Fibroblast of skin of left quadriceps (primary cell): Measurements from ENCODE around the gene DNAH9.

Experiments
- DNase-seq, 2 experiments: peaks; one replicate each; pipeline ENCODE4 v3.0.0-alpha.2; 2013; ENCODE audit warnings: low read depth in 2 of 2

The DNAH9 gene, protein sequence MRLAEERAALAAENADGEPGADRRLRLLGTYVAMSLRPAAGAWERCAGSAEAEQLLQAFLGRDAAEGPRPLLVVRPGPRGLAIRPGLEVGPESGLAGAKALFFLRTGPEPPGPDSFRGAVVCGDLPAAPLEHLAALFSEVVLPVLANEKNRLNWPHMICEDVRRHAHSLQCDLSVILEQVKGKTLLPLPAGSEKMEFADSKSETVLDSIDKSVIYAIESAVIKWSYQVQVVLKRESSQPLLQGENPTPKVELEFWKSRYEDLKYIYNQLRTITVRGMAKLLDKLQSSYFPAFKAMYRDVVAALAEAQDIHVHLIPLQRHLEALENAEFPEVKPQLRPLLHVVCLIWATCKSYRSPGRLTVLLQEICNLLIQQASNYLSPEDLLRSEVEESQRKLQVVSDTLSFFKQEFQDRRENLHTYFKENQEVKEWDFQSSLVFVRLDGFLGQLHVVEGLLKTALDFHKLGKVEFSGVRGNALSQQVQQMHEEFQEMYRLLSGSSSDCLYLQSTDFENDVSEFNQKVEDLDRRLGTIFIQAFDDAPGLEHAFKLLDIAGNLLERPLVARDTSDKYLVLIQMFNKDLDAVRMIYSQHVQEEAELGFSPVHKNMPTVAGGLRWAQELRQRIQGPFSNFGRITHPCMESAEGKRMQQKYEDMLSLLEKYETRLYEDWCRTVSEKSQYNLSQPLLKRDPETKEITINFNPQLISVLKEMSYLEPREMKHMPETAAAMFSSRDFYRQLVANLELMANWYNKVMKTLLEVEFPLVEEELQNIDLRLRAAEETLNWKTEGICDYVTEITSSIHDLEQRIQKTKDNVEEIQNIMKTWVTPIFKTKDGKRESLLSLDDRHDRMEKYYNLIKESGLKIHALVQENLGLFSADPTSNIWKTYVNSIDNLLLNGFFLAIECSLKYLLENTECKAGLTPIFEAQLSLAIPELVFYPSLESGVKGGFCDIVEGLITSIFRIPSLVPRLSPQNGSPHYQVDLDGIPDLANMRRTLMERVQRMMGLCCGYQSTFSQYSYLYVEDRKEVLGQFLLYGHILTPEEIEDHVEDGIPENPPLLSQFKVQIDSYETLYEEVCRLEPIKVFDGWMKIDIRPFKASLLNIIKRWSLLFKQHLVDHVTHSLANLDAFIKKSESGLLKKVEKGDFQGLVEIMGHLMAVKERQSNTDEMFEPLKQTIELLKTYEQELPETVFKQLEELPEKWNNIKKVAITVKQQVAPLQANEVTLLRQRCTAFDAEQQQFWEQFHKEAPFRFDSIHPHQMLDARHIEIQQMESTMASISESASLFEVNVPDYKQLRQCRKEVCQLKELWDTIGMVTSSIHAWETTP (N-terminal part only)

DNA sequence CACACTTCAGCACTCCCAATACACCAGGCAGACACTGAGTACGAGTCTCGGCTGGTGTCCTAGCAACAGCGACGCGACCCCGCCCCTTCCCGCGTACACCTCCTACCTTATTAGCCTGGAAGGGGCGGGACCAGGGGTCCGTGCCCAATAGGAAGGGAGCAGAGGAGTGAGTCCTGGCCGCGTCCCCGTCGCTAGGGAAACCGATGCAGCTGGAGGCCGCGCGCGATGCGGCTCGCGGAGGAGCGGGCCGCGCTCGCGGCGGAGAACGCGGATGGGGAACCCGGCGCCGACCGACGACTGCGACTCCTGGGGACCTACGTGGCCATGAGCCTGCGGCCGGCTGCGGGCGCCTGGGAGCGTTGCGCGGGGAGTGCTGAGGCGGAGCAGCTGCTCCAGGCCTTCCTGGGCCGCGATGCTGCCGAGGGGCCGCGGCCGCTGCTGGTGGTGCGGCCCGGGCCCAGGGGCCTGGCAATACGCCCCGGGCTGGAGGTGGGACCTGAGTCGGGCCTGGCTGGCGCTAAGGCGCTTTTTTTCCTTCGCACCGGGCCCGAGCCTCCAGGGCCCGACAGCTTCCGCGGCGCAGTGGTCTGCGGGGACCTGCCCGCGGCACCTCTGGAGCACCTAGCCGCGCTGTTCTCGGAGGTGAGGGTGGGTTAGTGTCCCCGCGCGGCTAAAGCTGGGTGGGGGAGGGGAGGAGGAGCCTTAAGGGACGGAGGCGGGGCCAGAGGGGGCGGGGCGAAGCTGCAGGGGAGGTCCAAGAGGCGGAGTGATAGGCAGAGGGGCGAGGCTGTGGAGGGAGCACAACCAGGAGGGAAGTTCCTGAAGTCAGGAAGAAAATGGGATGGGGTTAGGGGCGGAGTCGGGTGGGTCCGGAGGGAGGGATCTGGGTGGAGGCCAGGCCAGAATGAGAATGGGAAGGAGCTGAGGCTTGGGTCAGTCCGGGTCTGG lies at the start of gene DNAH9:
TSS of gene DNAH9 (plus strand) at position 197 of the 948 bp plus-strand sequence. CDS start at position 226, 29 bp downstream.
- peak; percentile 23 to 26 for DNase-seq

DNA sequence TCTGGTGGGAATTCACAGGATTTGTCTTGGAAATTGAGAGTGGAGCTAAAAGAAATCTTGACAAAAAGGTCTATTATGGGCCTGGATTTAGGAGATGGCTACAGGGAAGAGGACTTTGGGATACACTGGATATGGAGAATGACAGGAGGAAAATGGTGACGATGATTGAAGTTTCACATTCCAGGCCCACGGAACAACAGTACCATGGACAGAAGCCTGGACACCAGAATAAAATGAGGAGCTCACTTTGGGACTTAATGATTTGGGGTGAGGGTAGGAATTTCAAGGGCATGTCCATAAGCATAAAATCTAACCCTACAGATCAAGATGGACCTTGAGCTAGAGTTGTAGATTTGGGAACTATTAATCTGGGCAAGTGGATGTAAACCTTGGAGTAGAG lies 47.8 kb upstream of the DNAH9 start:
- DNase-seq, result no peak

DNA sequence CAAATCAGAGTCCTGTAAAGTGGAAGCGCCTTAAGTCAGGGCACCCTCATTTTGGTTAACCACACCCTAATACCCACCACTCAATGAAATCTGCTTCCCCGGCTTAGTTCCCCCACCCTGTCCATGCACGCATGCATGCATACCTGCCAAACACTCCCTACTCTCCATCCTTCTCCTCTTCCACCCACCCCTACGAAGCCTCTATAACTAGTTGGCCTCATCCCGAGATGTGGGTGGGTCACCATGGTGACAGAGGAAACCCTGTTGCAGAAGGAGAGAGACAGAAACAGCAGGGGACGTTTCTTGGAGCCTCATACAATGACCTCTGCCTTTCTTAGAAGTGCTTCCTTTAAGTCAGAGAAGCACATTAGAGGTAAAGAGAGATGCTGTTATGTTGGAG lies 46.8 kb upstream of the DNAH9 start:
- no peak for DNase-seq

DNA sequence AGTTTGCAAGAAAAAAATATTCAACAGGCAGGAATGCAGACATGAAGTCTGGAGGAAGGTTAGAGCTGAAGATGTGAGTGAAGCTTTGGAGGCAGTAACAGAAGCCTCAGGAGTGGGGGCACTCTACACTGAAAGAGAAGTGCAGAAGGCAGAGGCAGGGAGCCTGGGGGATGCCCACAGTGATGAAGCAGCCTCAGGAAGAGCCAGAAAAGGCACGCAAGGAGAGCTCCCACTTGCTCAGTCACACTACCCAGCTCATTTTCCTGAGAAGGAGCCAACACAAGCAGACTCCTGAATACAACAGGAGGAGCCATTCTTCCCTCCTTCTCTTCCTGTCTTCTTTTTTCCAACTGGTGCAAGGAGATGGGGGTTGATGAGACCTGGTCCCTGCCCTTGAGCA lies 45.1 kb upstream of the DNAH9 start:
- DNase-seq, result no peak

DNA sequence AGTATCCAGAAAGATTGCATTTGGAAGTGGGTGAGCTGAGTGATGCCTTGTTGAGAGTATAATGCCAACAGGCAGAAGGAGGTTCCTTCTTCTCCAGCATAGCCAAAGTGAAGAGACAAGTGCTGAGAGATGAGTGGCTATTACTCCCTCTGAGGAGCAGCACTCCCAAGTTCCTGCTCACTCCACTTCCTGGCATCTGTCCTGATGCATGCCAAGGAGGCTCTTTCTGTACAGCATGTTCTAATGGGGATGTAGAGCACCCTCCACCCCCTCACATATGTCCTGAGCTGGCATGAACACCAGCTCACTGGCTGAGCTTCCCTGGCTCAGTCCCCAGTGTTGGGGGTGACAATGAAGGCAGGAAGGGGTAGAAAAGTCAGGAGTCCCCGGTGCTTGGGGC lies 44.2 kb upstream of the DNAH9 start:
- no peak for DNase-seq

DNA sequence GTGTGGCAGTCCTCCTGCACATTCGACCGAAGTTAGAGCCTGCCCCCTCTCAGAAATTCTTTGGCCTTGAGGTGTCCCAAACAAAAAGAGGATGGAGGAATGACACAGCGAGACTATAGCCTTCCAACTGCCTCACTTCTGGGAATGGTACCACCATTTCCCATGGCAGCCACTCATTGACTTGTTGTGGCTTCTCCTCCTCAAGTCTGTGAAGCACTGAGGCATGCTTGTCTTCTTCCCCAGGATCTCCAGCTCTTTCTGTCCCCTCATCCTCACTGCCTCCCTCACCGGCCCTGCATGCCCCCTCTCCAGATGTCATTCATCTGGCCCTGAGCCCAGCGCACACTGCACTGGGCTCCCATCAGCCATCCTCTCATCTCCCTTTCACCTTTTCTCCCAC lies 43.7 kb upstream of the DNAH9 start:
- no peak for DNase-seq

DNA sequence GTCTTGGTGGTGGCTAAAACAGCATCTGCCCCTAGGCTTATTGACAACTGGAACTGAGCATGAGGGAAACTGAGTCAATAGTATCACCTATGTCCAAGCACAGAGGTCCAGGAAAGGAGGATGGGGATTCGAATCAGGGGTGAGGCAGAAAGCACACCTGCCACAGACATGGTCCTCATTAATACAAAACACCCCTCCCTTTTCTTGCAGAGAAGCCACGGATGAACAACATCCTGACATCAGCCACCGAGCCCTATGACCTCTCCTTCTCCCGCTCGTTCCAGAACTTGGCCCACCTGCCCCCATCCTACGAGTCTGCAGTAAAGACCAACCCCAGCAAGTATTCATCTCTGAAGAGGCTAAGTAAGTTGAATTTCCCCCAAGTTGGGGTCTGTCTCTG lies 42.7 kb upstream of the DNAH9 start:
- DNase-seq, result no peak

DNA sequence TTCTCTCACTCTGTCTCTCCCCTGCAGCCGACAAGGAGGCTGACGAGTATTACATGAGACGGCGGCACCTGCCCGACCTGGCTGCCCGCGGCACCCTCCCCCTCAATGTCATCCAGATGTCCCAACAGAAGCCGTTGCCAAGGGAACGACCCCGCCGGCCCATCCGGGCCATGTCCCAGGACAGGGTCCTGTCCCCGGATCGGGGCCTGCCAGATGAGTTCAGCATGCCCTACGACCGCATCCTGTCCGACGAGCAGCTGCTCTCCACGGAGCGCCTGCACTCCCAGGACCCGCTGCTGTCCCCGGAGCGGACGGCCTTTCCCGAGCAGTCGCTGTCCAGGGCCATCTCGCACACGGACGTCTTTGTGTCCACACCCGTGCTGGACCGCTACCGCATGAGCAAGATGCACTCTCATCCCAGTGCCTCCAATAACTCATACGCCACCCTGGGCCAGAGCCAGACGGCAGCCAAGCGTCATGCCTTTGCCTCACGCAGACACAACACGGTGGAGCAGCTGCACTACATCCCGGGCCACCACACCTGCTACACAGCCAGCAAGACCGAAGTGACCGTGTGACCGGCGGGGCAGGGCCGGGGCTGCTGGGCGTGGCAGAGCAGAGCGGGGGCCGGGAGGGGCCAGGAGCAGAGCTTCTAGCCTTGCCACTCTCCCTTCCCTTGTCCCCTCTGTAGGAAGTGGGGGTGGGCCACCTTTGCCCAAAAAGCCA lies 40.4 kb upstream of the DNAH9 start:
- DNase-seq, result no peak

DNA sequence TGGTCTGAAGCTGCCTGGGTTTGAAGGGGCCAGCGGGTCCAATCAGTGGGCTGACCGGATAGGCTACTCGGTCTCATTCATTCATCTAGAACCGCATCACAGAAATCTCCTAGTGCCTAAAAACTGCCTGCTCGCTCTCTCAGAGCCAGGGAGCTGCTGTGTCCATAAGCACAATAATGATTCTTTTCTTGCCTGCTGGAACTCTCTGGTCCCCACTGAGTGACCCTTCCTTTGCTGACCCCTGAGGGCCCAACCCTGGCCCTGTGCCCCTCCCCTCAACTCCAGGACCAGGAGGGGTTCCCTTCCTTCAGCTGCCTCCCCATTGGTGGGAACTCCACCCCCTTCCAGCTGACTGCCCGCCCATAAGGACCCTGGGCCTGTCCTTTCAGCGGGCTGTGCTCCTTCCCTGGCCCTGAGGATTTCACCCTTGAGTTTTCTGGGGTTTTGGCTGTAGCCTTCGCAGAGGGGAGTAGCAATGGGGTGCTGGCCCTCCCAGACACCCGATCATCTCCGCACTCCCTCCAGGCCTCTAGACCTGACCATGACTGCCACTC lies 39.5 kb upstream of the DNAH9 start:
- DNase-seq, result no peak

DNA sequence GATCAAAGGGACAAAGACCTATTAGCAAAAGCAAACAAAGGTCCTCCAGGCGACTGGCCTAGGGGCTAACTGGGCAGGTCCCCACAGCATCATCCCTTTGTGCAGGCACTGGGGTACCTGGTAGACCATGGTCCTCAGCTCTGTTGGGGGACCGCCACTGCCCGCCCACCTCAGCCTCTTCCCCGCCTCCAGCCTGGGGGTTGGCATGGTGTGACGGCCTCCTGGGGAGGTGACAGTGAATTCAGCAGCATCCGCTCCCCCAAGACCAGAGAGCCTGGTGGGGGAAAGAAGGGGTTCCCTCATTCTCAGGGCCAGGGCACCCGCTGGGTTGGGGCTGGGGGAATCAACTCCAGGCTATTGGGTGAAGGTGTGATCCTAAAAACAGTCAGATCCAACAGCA lies 38.7 kb upstream of the DNAH9 start:
- no peak for DNase-seq

DNA sequence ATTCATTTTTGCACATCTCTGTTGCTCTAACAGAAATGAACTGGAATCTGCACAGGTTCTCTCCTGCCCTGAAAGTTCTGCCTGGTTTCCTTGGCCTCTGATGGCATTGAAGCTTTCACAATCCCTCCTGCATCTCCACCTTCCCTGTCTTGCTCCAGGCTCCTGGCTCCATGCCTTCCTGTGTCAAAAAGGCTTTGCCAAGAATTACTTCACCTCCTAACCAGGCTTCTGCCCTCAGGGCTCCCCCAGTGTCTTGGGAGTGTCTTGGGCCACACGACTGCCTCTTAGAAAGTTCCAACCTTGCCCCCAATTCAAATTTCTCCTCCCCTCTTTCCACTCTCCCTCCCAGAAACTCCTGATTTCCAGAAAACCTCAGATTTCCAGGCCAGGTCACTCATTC lies 37.0 kb upstream of the DNAH9 start:
- no peak for DNase-seq

DNA sequence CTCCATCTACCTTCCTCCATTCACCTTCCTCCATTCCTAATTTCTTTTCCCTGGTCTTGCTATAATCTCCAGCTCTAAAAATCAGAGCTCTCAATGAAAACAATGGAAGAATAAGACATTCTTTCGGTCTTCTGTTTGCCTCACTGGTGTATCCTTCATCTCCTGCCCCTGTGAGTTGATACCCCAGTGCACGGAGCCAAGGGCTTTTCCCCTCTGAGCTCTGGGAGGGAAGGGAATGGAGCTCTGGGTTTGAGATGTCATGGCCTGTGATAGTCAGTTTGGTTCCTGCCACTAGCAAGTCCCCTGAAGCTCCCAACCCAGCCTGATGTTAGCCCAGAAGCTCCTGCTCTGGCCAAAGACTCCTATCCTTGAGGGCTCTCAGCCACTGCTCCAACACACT lies 36.6 kb upstream of the DNAH9 start:
- DNase-seq, result no peak

DNA sequence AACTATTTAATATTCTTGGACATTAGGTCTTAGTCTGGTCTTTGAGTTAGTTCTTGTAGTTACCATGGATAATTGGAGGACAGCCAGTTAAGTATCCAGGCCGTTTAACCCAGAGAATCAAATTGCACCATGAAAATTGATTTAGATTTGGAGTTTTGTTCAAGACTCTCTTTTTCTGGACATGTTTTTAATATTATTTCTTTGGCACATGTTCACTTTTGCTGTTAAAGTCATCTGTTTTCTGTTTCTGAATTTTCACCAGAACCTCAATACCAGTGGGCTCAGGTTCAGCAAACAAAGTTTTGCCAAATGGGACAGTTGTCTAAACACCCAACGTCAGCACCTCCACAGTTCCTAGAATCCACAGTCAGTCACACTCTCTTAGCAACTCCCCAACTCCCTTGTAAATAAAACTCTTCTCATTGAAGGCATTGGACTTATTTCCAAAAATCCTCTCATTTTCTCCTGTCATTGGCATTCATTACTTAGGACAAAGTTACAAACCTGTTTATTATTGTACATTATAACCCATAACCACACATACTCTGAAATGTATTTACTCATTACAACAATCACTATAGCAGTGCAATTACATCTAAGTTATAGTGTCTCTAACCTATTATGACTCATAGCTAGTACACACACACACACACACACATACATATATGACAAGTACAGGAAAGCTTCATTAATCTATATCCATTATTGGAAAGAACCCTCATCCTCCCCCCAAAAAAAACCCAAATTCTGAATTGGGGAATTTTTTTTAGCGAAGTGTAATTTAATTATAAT lies 33.5 kb upstream of the DNAH9 start:
- DNase-seq, result no peak

DNA sequence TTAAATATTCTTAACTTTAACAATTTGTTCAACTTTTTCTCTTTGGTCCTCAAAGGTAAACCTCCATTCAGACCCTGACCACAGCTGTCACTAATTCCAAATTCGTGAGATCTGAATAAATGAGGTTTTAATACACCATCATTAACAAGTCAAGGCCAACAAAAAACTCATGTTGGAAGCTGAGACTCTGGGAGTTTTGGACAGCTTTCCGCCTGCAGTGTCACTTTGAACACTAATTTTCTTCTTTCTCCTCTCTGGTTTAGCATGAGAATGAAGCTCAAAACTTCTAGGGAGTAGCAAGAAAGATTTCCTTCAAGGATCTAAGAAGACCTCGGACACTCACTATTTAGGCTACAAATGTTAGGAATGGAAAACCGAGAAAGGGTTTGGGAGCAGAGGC lies 32.7 kb upstream of the DNAH9 start:
- DNase-seq, result no peak

DNA sequence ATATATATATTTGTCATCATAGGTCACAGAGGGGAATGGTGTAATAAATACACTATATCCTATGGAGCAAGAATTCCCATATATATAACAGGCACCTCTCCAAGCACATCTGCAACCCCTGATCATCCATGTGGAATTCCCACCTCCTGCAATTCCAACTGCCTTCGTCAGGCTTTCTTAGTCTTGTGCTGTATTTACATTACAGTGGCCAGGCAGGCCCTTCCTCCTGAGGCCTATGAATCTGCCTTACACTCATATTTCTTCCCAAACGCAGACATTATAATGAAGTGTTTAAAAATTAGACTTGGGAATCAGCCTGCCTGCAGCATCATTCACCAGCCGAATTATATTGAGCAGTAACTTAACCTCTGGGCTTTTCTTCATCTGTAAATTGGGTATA lies 19.3 kb upstream of the DNAH9 start:
- DNase-seq, result no peak

DNA sequence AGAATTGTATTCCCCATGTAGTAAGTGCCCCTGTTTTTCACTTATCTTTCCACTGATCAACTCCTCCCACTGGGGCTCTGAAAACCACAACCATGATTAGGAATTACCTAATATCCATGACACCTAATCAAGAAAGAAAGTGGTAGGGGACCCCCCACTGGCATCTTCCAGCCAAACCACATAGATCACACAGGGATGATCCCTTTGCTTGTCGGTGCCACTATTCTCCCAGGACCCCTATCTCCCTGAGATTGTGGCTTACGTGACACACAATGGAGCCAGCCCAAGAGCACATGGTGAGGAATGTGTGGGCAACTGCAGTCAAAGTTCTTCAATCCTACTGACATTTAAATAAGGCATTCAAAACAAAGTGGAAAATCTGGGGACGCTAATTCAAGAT lies 17.6 kb upstream of the DNAH9 start:
- DNase-seq, result no peak

DNA sequence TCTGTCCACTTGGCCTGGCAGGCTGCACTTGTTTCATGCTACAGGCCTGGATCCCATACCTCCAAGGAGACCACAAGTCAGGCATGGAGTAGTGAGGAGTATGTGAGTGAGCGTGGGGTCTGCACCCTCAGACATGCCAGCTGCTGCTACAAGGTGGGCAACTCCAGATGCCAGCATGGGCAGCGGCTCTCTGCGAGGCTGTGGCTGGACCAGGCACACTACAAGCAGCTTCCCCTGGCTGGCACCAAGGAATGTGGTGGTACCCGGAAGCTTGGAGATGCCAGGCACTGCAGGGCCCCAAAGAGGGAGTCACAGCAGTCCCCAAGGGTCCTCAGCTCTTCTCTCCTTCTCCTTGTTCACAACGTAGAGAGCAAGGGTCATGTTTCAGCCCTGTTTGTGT lies 16.1 kb upstream of the DNAH9 start:
- no peak for DNase-seq

DNA sequence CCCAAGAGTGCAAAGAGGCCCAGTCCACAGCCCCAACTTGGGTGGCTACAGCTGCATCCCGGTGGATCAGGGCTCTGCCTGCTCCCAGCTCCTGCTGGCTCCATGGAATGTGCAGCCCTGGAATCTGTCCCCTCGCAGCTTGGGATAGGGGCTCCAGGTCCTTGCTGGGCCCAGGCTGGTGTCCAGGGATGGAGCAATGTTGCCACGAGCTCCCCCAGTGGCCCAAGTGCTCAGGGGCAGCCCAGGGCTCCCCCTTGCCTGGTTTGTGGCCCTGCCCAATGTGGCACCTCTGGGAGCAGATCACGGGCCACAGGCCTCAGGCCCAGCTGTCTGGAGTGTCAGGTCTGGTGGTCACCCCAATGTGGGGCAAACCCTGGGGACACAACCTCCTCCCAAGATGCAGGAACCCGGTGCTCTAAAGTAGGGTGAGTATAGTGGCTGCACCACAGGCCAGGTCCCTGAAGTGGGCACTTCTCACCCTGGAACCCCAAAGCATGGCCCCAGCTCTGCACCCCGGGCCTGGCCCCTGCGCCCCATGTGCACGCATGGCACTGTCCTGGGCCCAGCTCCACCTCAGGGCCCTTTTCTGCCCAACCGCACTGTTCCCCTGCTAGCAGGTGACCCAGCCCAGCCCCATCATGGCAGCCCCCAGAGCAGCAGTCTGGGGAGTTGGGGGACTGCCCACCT lies 14.8 kb upstream of the DNAH9 start:
- no peak for DNase-seq

DNA sequence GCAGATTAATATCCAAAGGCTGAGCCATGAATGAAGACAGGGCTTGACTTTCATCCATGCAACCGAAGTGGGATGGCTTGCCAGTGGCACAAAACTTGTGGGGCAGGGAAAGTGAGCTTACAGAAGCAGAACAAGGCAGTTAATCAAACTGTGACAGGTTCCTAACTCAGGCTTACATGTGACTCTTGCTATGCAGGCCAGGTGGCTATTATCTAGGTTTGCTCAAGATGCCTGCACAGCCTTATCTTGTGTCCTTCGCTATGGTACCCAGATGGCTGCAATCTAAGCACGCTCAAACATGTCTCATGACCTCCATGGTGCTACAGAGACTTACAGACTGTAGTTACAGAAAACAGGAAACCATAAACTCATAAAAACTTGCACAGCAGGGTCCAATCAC lies 8.6 kb upstream of the DNAH9 start:
- DNase-seq, result no peak
